GM10248 (cell line): Measurements from ENCODE around the gene NUDT9.
"Not testable (repeated sequence)": the region's sequence is repeated elsewhere in the genome, so short reads cannot be mapped to it uniquely, and the experiment has no call there.

ENCODE experiments used
- CTCF ChIA-PET: fragments of 300-600 bp; sonication (Branson Sonifier 250); formaldehyde crosslinking; extraction: SDS; loops from one replicate; lab custom pipeline; 2021; ENCODE audit warnings: antibody characterized with exemption; lab: Yijun Ruan, JAX
- POLR2A ChIA-PET: fragments of 350-650 bp; sonication (Branson Sonifier 250); formaldehyde crosslinking; extraction: SDS; loops from one replicate; lab custom pipeline; 2020; ENCODE audit warnings: antibody characterized with exemption; lab: Yijun Ruan, JAX
- DNase-seq: peaks from one replicate; pipeline ENCODE4 v3.0.0; 2012; ENCODE audit errors: extremely low spot score
- TF ChIP-seq, protein P1 (sequence below): IDR thresholded peaks from 2 replicates; pipeline ENCODE4 v1.5.1; 2012; ENCODE audit warnings: mild to moderate bottlenecking, low read depth; ENCODE audit errors: extremely low read depth, missing control alignments, control extremely low read depth

NUDT9 gene, protein sequence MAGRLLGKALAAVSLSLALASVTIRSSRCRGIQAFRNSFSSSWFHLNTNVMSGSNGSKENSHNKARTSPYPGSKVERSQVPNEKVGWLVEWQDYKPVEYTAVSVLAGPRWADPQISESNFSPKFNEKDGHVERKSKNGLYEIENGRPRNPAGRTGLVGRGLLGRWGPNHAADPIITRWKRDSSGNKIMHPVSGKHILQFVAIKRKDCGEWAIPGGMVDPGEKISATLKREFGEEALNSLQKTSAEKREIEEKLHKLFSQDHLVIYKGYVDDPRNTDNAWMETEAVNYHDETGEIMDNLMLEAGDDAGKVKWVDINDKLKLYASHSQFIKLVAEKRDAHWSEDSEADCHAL

DNA sequence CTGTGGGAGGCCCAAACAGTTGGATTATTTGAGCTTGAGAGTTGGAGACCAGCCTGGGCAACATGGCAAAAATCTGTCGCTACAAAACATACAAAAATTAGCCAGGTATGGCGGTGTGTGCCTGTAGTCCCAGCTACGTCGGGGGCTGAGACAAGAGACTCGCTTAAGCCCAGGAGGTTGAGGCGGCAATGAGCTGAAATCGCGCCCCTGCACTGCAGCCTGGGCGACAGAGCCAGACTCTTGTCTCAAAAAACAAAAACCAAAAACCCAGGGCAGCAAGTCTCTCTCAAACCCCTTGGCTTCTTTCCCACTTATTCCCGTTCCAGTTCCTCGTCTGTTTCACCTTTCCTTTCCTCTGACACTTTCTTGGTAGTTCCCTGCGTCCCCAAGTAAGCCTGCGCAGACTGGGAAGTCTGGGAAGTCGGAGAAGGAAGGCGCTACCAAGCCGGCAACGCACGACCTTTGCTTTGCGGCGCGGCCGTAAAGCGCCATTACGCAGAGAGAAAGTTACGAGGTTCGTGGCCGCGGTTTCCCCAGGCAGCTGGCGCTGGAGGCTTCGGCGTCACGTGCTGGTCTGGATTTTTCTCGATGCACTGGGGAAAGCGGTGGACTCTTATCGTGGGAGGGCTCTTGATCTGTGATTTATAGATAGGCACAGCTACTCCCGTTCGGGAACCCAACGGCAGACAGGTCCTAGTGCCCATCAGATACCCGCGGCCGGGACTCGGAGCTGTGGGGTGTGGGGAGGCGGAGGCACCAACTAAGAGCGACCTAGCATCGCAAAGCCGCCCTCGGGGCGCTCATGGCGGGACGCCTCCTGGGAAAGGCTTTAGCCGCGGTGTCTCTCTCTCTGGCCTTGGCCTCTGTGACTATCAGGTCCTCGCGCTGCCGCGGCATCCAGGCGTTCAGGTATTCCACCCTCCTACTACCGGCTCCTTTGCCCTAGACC is at the start of gene NUDT9:
TSS of gene NUDT9 (plus strand) at position 470 of the 949 bp plus-strand sequence. CDS start at position 803, 333 bp downstream.
- POLR2A ChIA-PET, result interaction anchor here (1.5 kb wide), 1 partner anchor 31 kb away, joined by 5 read pairs; the partner anchor contains the start of gene HSD17B11
- TF ChIP-seq, protein P1, sequence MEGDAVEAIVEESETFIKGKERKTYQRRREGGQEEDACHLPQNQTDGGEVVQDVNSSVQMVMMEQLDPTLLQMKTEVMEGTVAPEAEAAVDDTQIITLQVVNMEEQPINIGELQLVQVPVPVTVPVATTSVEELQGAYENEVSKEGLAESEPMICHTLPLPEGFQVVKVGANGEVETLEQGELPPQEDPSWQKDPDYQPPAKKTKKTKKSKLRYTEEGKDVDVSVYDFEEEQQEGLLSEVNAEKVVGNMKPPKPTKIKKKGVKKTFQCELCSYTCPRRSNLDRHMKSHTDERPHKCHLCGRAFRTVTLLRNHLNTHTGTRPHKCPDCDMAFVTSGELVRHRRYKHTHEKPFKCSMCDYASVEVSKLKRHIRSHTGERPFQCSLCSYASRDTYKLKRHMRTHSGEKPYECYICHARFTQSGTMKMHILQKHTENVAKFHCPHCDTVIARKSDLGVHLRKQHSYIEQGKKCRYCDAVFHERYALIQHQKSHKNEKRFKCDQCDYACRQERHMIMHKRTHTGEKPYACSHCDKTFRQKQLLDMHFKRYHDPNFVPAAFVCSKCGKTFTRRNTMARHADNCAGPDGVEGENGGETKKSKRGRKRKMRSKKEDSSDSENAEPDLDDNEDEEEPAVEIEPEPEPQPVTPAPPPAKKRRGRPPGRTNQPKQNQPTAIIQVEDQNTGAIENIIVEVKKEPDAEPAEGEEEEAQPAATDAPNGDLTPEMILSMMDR, result no peak
- peak; percentile 87 for DNase-seq
- CTCF ChIA-PET, result interaction anchor here (0.7 to 2.9 kb wide), 5 partner anchors 10 to 500 kb away, joined by 3 to 15 read pairs (median 3); partner anchors contain the start of gene HSD17B11

DNA sequence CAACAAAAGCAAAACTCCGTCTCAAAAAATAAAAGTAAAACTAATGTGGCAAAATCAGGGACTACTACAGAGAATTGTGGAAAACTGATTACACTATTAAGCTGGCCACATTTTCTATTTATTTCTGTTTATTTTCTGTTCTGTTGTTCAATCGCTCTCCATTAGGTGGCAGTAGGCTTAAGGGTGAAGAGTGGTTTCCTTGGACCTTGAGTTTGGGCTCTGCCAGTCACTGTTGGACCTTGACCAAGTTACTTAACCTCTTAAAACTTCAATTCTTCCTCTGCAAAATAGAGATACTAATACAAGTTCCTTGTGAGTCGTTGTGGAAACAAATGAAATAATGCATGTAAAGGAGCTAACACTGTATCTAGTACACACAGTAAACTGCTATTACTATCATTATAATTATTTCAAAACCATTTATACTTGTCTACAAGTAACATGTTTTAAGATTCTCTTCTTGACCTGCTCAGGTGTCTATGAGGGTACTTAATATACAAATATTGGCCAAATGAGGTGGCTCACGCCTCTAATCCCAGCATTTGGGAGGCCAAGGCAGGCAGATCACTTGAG is 46.6 kb upstream of the NUDT9 start:
- ChIA-PET CTCF (interaction anchor here (0.7 to 4.1 kb wide), 22 partner anchors 9 to 474 kb away, joined by 3 to 43 read pairs (median 6); partner anchors contain the start of genes HSD17B11 and NUDT9), POLR2A (no interaction called here)
- TF ChIP-seq, protein P1, result peak; percentile 41
- DNase-seq, result peak; percentile 34

DNA sequence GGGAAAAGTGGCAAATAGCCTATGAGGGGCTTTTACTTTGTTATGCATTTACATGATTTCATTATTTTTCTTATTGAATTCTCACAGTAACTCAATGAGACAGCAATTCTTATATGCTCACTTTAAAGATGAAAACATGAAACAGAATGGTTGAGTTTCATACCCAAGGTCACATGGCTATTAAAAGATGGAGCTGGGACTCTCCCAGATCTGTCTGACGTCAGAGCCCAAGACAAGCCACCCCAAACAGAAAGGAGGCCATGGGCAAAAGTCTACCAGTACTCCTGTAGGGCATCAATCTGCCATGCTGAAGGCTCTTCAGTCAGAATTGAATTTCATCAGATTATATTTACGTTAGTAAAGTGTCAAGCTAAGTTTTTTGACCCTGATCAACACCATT is 44.6 kb upstream of the NUDT9 start:
- no peak for DNase-seq
- CTCF ChIA-PET, result interaction anchor here (1.1 to 4.1 kb wide), 4 partner anchors 9 to 86 kb away, joined by 3 to 43 read pairs (median 8); partner anchors contain the start of gene HSD17B11
- TF ChIP-seq, protein P1, result no peak
- POLR2A ChIA-PET, result no interaction called here

DNA sequence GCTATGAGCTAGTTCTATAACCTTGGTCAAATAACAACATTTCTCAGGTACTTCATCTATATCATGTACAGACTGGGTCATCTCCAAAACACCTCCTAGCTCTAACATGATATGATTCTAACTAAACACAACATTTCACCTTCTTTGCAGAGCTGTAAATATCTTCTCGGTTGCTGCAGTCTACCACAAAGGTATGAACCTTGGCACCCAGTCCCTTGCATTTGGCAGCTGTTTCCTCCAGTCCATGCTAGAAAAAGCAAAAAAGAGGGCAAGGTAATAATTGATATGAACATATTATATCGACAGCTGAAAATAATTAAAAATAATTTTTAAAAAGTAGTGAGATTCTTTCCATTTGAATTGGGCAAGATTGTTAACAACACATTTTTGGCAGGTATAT is 40.3 kb upstream of the NUDT9 start:
- CTCF ChIA-PET, result interaction anchor here (1.1 to 2.4 kb wide), 6 partner anchors 9 to 162 kb away, joined by 3 to 22 read pairs (median 4); partner anchors contain the start of gene HSD17B11
- TF ChIP-seq, protein P1, result no peak
- DNase-seq, result no peak
- POLR2A ChIA-PET, result interaction anchor here (0.7 kb wide), 1 partner anchor 9 kb away, joined by 3 read pairs; the partner anchor contains the start of gene HSD17B11

DNA sequence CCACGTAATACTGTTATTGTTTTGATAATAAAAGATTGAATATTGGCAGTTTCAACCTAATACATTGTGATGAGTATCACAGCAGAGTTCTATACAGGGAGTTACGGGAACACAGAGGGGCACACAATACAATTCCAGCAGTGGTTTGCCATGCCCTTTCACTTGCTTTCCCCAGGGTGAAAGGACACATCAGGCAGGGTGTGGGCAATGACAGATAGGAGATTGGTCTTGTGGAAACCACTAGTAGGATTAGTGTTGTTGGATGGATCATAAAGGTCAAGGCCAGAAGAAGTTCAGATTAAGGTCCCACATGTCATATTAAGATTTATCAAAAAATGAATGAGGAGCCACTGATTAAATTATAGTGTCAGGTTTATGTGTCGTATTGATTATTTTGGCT is 39.4 kb upstream of the NUDT9 start:
- TF ChIP-seq, protein P1, result no peak
- CTCF ChIA-PET, result interaction anchor here (1.3 to 2.4 kb wide), 5 partner anchors 8 to 163 kb away, joined by 3 to 22 read pairs (median 4); partner anchors contain the start of gene HSD17B11
- DNase-seq, result no peak
- POLR2A ChIA-PET, result no interaction called here

DNA sequence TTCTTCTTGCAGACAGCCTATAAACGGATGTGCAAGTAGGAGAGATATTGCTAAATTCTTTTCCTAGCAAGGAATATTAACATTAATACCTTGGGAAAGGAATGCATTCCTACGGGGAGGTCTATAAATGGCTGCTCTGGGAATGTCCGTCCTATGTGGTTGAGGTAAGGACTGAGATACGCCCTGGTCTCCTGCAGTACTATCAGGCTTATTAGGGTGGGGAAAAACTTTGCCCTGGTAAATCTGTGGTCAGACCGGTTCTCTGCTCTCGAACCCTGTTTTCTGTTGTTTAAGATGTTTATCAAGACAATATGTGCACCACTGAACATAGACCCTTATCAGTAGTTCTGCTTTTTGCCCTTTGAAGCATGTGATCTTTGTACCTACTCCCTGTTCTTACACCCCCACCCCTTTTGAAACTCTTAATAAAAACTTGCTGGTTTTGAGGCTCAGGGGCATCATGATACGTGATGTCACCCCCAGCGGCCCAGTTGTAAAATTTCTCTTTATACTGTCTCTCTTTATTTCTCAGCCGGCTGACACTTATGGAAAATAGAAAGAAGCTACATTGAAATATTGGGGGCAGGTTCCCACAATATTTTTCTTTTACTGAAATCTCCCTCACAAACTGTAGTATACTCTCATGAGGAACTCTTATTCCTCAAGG is 37.8 kb upstream of the NUDT9 start:
- POLR2A ChIA-PET, DNase-seq: not testable (repeated sequence)
- CTCF ChIA-PET, result interaction anchor here (1.1 to 1.5 kb wide), 3 partner anchors 9 to 68 kb away, joined by 3 read pairs; no protein-coding TSS in a partner anchor
